Measurements from ENCODE around the gene SMG7.

DNA sequence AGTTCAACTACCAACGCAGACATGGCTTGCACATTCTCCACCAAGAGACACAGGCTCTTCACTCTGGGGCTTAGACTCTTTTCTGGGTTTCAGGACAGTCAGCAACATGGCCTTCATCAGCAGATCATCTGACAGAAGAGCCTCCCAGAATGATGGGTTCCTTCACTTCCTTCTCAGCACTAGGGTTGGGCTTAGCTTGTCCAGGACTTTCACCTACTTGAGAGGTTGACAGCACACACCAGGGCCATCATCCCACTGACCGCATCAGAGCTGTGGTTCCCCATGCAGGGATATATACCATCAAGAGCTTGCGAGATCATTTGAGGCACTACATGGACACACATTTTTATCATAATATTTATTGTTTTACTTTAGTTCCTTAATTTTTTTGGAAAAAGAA lies 128.3 kb downstream of the SMG7 start:
- TF ChIP-seq, protein P1, sequence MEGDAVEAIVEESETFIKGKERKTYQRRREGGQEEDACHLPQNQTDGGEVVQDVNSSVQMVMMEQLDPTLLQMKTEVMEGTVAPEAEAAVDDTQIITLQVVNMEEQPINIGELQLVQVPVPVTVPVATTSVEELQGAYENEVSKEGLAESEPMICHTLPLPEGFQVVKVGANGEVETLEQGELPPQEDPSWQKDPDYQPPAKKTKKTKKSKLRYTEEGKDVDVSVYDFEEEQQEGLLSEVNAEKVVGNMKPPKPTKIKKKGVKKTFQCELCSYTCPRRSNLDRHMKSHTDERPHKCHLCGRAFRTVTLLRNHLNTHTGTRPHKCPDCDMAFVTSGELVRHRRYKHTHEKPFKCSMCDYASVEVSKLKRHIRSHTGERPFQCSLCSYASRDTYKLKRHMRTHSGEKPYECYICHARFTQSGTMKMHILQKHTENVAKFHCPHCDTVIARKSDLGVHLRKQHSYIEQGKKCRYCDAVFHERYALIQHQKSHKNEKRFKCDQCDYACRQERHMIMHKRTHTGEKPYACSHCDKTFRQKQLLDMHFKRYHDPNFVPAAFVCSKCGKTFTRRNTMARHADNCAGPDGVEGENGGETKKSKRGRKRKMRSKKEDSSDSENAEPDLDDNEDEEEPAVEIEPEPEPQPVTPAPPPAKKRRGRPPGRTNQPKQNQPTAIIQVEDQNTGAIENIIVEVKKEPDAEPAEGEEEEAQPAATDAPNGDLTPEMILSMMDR (IDR thresholded peaks at IDR 0.05 in 2 of 3, conservative IDR thresholded peaks at IDR 0.05 in 1 of 3; ENCODE audit: control insufficient read depth in 2 of 3, extremely low read depth in 1 of 3, insufficient read depth in 1 of 3, low read depth in 3 of 3, low read length in 3 of 3) = no peak
- no peak for TF ChIP-seq MYB (IDR thresholded peaks at IDR 0.05; ENCODE audit: borderline replicate concordance, low read depth, low read length)
- TF ChIP-seq ESRRA (IDR thresholded peaks at IDR 0.05; ENCODE audit: low read length) = no peak
- TF ChIP-seq TBL1XR1 (IDR thresholded peaks at IDR 0.05; ENCODE audit: low read depth, low read length) = no peak
- TF ChIP-seq POLR2A (IDR thresholded peaks at IDR 0.05; ENCODE audit: low read depth, low read length) = no peak
- TF ChIP-seq SREBF1 (IDR thresholded peaks at IDR 0.05; ENCODE audit: low read length) = no peak
- no peak for TF ChIP-seq RB1 (IDR thresholded peaks at IDR 0.05; ENCODE audit: borderline replicate concordance)
- TF ChIP-seq ZBED1 (IDR thresholded peaks at IDR 0.05; ENCODE audit: borderline replicate concordance) = no peak
- TF ChIP-seq SIN3A (IDR thresholded peaks at IDR 0.05; ENCODE audit: low read depth, low read length) = no peak

Measured in GM12878 (cell line).